SU-DHL-6 (cell line): Measurements from ENCODE around the gene ACKR4.
"Not testable (repeated sequence)": the region's sequence is repeated elsewhere in the genome, so short reads cannot be mapped to it uniquely, and the experiment has no call there.

ENCODE experiments used
- CTCF ChIP-seq: fragments of 200-600 bp; sonication (generic); IDR thresholded peaks from one replicate; pipeline ENCODE4 v1.5.1; 2017; ENCODE audit warnings: antibody characterized with exemption, mild to moderate bottlenecking, low read length, moderate library complexity; ENCODE audit not compliant: insufficient read depth, poor library complexity, severe bottlenecking
- EZH2phosphoT487 ChIP-seq: fragments of 200-600 bp; sonication (generic), shearing (Covaris generic); conservative IDR thresholded peaks from 2 replicates; pipeline ENCODE4 v1.6.1; 2018; ENCODE audit warnings: mild to moderate bottlenecking, antibody characterized with exemption, low read length, moderate library complexity, mixed read lengths

GRCh38 chr3:132556036-132556386 is 41.1 kb upstream of the ACKR4 start:
- TF ChIP-seq CTCF, EZH2phosphoT487: not testable (repeated sequence)
